ENCODE data around the gene PTGES2.
"Not testable (repeated sequence)": the region's sequence is repeated elsewhere in the genome, so short reads cannot be mapped to it uniquely, and the experiment has no call there.

PTGES2 gene

GRCh38 chr9:128084746-128085145 is 42.8 kb downstream of the PTGES2 start:
- no peak overlapping the region for H3K4me3 ChIP-seq (ENCODE audit: insufficient read depth, low read depth, low read length, poor library complexity, severe bottlenecking)
- peaks cover 9% of the 10 kb centered on the region for H3K4me1 ChIP-seq (ENCODE audit: control insufficient read depth, insufficient read depth, low read length, poor library complexity, severe bottlenecking)
- no peaks in the 10 kb centered on the region for H3K27me3 ChIP-seq (replicated peaks; ENCODE audit: control insufficient read depth, insufficient read depth, low read length, poor library complexity, severe bottlenecking)
- no peak for DNase-seq
- H3K9me3 ChIP-seq (ENCODE audit: control insufficient read depth, low read length) = no peaks in the 10 kb centered on the region
- H3K36me3 ChIP-seq (ENCODE audit: control insufficient read depth, insufficient read depth, low read length) = no peaks in the 10 kb centered on the region
- no peak overlapping the region for H3K27ac ChIP-seq (ENCODE audit: insufficient read depth, low read length, poor library complexity, severe bottlenecking)

DNA sequence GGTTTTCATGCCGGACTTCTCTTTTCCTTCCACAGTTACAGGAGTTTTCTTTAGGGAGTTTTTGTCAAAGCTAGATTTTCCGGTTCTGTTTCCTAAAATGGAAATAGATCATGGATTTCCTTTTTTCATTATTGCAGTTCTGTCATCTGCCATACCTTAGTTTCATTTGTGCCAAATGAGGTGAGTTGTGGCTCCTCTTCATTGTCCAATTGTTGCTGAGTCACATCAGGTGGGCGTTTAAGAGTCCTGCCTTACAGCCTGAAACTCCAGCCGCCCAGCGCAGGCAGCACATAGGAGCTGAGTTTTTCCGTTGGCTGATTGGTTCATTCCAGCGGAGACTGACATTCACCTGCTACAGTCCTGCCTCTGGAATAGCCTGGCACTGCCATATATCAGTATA is 45.4 kb downstream of the PTGES2 start:
- Histone ChIP-seq H3K27me3 (replicated peaks; ENCODE audit: control insufficient read depth, insufficient read depth, low read length, poor library complexity, severe bottlenecking) (no peaks in the 10 kb centered on the region), H3K4me3 (ENCODE audit: insufficient read depth, low read depth, low read length, poor library complexity, severe bottlenecking) (no peak overlapping the region), H3K9me3 (ENCODE audit: control insufficient read depth, low read length) (no peaks in the 10 kb centered on the region), H3K27ac (ENCODE audit: insufficient read depth, low read length, poor library complexity, severe bottlenecking) (no peak overlapping the region), H3K4me1 (ENCODE audit: control insufficient read depth, insufficient read depth, low read length, poor library complexity, severe bottlenecking) (peaks cover 15% of the 10 kb centered on the region), H3K36me3 (ENCODE audit: control insufficient read depth, insufficient read depth, low read length) (no peaks in the 10 kb centered on the region)
- DNase-seq = no peak

DNA sequence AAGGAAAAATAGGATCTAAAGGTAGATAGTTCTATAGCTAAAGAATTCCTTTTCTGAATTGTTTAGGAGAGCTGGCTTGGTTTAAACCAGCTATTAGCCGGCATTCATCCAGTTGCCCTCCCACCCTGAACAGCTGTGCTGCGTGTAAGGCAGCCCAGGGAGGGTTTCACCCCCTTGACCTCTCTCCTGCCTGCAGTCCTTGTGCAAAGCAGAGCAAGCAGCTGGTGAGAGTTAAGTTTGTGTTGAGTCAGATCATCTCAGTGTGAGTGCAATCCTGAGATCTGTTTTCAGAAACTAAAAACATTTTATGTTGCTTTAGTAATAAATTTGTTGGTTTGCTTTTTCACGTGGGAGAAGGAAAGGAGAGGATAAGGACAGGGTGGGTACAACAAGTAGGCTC is 46.5 kb downstream of the PTGES2 start:
- Histone ChIP-seq H3K4me1 (ENCODE audit: control insufficient read depth, insufficient read depth, low read length, poor library complexity, severe bottlenecking) (peaks cover 15% of the 10 kb centered on the region), H3K27ac (ENCODE audit: insufficient read depth, low read length, poor library complexity, severe bottlenecking) (no peak overlapping the region), H3K9me3 (ENCODE audit: control insufficient read depth, low read length) (no peaks in the 10 kb centered on the region), H3K27me3 (replicated peaks; ENCODE audit: control insufficient read depth, insufficient read depth, low read length, poor library complexity, severe bottlenecking) (no peaks in the 10 kb centered on the region), H3K4me3 (ENCODE audit: insufficient read depth, low read depth, low read length, poor library complexity, severe bottlenecking) (no peak overlapping the region), H3K36me3 (ENCODE audit: control insufficient read depth, insufficient read depth, low read length) (no peaks in the 10 kb centered on the region)
- no peak for DNase-seq

- Histone ChIP-seq H3K27me3 (replicated peaks; ENCODE audit: control insufficient read depth, insufficient read depth, low read length, poor library complexity, severe bottlenecking) (no peaks in the 10 kb centered on the region), H3K36me3 (ENCODE audit: control insufficient read depth, insufficient read depth, low read length) (no peaks in the 10 kb centered on the region), H3K27ac (ENCODE audit: insufficient read depth, low read length, poor library complexity, severe bottlenecking) (no peak overlapping the region), H3K4me1 (ENCODE audit: control insufficient read depth, insufficient read depth, low read length, poor library complexity, severe bottlenecking) (peaks cover 15% of the 10 kb centered on the region), H3K4me3 (ENCODE audit: insufficient read depth, low read depth, low read length, poor library complexity, severe bottlenecking) (no peak overlapping the region), H3K9me3 (ENCODE audit: control insufficient read depth, low read length) (no peaks in the 10 kb centered on the region)
- no peak for DNase-seq
Measured at GRCh38 chr9:128080206-128080605, 47.3 kb downstream of the PTGES2 start.

DNA sequence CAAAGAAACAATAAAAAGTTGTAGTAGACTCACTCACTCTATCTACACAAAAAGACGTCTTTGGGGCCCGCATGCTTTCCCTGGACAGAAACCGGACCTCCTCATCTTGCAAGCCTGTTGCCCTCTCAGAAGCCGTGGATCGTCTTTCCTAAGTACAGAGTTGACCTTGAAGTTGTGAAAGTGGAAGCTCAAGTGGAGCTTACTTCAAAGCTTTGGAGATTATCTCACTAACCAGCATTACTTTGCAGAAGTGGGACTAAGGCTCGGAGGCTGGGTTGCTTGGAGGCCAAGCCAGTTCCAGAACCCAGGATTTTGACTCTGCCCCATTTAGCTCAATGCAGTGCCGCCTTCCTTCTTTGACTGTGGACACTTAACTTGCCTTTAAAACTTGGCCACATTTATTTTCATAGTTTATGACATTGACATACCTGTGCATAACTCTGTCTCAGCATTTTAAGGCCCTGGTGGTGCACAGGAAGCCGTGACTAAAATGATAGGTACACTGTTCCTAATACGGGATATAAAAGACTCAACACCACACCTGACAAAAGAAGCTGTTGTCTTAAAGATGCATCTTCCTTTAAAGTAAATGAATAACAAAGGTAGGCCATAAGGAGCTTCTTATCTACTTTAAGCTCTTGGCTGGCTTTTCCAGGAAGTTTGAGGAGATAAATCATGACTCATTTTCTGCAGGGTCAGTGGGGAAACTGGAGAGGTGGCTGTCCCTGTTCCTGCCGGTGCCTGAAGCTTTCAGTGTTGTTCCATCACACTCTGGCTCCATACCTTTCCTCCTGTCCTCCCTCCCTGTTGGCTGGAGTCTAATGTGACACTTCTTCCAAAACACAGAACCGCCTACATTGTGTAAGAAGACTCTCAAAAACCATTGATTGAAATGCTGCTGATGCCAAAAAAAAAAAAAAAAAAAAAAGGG is 48.8 kb downstream of the PTGES2 start:
- peaks cover 19% of the 10 kb centered on the region for H3K4me1 ChIP-seq (ENCODE audit: control insufficient read depth, insufficient read depth, low read length, poor library complexity, severe bottlenecking)

DNA sequence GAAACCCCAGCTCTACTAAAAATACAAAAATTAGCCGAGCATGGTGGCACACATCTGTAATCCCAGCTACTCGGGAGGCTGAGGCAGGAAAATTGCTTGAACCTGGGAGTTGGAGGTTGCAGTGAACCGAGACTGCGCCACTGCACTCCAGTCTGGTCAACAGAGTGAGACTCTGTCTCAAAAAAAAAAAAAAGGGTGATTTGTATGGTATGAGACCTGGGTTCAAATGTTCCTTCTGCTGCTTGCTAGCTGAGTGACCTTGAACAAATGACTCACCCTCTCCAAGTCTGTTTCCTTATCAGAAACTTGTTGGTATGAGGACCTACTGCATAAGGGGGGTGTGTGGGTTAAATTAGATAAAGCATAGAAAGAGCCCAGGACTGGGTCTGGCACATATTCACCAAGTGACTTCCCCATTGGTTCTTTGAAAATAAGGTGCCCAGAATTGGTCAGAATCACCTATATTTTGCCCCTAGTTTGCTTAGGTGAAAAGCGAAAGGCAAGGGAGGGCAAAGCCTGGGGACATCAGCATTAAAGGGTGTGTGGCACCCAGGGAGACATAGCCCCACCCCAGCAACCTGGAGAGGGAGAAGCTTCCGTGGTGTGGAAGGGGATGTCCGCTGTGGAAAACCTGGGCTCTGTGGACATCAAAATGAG is 49.6 kb downstream of the PTGES2 start:
- Histone ChIP-seq H3K27ac (ENCODE audit: insufficient read depth, low read length, poor library complexity, severe bottlenecking) (no peak overlapping the region), H3K4me1 (ENCODE audit: control insufficient read depth, insufficient read depth, low read length, poor library complexity, severe bottlenecking) (peaks cover 26% of the 10 kb centered on the region), H3K27me3 (replicated peaks; ENCODE audit: control insufficient read depth, insufficient read depth, low read length, poor library complexity, severe bottlenecking) (no peaks in the 10 kb centered on the region), H3K36me3 (ENCODE audit: control insufficient read depth, insufficient read depth, low read length) (no peaks in the 10 kb centered on the region), H3K4me3 (ENCODE audit: insufficient read depth, low read depth, low read length, poor library complexity, severe bottlenecking) (no peak overlapping the region), H3K9me3 (ENCODE audit: control insufficient read depth, low read length) (no peaks in the 10 kb centered on the region)
- no peak for DNase-seq

More for the DNA sequence above, 48.8 kb downstream of the PTGES2 start:
- H3K36me3 ChIP-seq (ENCODE audit: control insufficient read depth, insufficient read depth, low read length) = no peaks in the 10 kb centered on the region
- H3K9me3 ChIP-seq (ENCODE audit: control insufficient read depth, low read length) = no peaks in the 10 kb centered on the region
- DNase-seq = no peak
- H3K27me3 ChIP-seq (replicated peaks; ENCODE audit: control insufficient read depth, insufficient read depth, low read length, poor library complexity, severe bottlenecking) = no peaks in the 10 kb centered on the region
- H3K4me3 ChIP-seq (ENCODE audit: insufficient read depth, low read depth, low read length, poor library complexity, severe bottlenecking) = no peak overlapping the region
- no peak overlapping the region for H3K27ac ChIP-seq (ENCODE audit: insufficient read depth, low read length, poor library complexity, severe bottlenecking)

GRCh38 chr9:128073253-128073886 is 54.2 kb downstream of the PTGES2 start:
- peaks cover 39% of the 10 kb centered on the region for H3K4me1 ChIP-seq (ENCODE audit: control insufficient read depth, insufficient read depth, low read length, poor library complexity, severe bottlenecking)

DNA sequence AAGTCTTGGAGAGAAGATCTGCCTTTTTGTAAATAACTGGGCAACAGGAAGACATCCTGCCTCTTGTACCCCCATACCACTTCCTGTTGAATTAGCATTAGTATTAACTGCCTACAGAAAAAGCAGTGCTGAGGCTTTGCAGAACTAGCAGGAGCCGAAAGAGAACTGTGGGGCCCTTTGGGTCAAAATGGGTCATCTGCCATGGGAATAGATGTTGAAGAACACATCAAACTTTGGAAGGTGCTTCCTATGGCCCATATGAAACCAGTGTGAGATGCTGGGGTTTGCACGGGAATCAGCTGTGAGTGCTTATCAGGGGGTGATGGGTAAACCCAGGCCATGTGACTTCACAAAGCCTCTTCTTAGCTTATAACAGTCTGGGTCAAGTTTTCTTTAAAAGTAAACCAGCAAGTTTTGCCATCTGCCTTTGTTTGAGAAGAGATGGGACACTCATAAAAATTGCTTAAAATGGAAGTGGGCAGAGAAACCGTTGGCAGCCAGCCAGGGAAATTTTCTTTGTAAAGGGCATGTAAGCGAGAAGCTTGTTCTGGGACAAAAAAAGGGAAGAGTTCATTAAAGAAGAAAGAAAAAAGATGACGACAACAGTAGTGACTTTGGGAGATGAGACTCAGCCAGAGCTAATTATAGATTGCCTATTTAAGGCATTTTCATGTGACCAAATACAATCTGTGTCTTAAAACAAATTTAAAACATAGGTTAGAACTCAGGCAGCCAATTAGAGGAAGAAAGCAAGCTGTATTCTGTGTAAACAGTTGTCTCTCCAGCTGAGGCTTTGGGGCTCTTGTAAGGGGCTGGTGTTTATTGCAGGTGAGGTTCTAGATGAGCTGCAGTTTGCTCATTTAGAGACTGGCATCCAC is 55.1 kb downstream of the PTGES2 start:
- H3K4me3 ChIP-seq (ENCODE audit: insufficient read depth, low read depth, low read length, poor library complexity, severe bottlenecking) = peak overlapping the region; percentile 31
- H3K27ac ChIP-seq (ENCODE audit: insufficient read depth, low read length, poor library complexity, severe bottlenecking) = peak overlapping the region; percentile 71
- no peaks in the 10 kb centered on the region for H3K36me3 ChIP-seq (ENCODE audit: control insufficient read depth, insufficient read depth, low read length)
- peaks cover 34% of the 10 kb centered on the region for H3K4me1 ChIP-seq (ENCODE audit: control insufficient read depth, insufficient read depth, low read length, poor library complexity, severe bottlenecking)
- no peaks in the 10 kb centered on the region for H3K9me3 ChIP-seq (ENCODE audit: control insufficient read depth, low read length)
- no peaks in the 10 kb centered on the region for H3K27me3 ChIP-seq (replicated peaks; ENCODE audit: control insufficient read depth, insufficient read depth, low read length, poor library complexity, severe bottlenecking)
- DNase-seq = peak in 2 of 3 donors; percentile 36 to 61

More at GRCh38 chr9:128073253-128073886, 54.2 kb downstream of the PTGES2 start:
- peak overlapping the region; percentile 4 for H3K4me3 ChIP-seq (ENCODE audit: insufficient read depth, low read depth, low read length, poor library complexity, severe bottlenecking)
- H3K27ac ChIP-seq (ENCODE audit: insufficient read depth, low read length, poor library complexity, severe bottlenecking) = peak overlapping the region; percentile 71
- no peaks in the 10 kb centered on the region for H3K27me3 ChIP-seq (replicated peaks; ENCODE audit: control insufficient read depth, insufficient read depth, low read length, poor library complexity, severe bottlenecking)
- DNase-seq = no peak
- H3K36me3 ChIP-seq (ENCODE audit: control insufficient read depth, insufficient read depth, low read length) = no peaks in the 10 kb centered on the region
- H3K9me3 ChIP-seq (ENCODE audit: control insufficient read depth, low read length) = no peaks in the 10 kb centered on the region

DNA sequence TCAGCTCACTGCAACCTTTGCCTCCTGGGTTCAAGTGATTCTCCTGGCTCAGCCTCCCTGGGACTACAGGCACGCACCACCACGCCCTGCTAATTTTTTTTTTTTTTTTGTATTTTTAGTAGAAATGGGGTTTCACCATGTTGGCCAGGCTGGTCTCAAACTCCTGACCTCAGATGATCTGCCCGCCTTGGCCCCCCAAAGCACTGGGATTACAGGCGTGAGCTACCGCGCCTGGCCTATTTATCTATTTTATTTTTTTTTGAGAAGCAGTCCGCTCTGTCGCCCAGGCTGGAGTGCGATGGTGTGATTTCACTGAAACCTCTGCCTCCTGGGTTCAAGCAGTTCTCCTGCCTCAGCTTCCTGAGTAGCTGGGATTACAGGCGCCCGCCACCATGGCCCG is 56.1 kb downstream of the PTGES2 start:
- not testable (repeated sequence) for DNase-seq; H3K9me3 ChIP-seq (ENCODE audit: control insufficient read depth, low read length); H3K27me3 ChIP-seq (replicated peaks; ENCODE audit: control insufficient read depth, insufficient read depth, low read length, poor library complexity, severe bottlenecking); H3K36me3 ChIP-seq (ENCODE audit: control insufficient read depth, insufficient read depth, low read length)
- peak overlapping the region; percentile 31 for H3K4me3 ChIP-seq (ENCODE audit: insufficient read depth, low read depth, low read length, poor library complexity, severe bottlenecking)
- H3K27ac ChIP-seq (ENCODE audit: insufficient read depth, low read length, poor library complexity, severe bottlenecking) = peak overlapping the region; percentile 71
- peaks cover 39% of the 10 kb centered on the region for H3K4me1 ChIP-seq (ENCODE audit: control insufficient read depth, insufficient read depth, low read length, poor library complexity, severe bottlenecking)
